HK-2 (cell line): ENCODE data around the gene CAMSAP3.
A peak's percentile ranks its signal among the peaks of the same experiment; 100 is the strongest.

Experiments used
- DNase-seq: peaks from one replicate; pipeline ENCODE4 v3.0.0-alpha.2; 2018; ENCODE audit not compliant: unreplicated experiment

Gene CAMSAP3, protein sequence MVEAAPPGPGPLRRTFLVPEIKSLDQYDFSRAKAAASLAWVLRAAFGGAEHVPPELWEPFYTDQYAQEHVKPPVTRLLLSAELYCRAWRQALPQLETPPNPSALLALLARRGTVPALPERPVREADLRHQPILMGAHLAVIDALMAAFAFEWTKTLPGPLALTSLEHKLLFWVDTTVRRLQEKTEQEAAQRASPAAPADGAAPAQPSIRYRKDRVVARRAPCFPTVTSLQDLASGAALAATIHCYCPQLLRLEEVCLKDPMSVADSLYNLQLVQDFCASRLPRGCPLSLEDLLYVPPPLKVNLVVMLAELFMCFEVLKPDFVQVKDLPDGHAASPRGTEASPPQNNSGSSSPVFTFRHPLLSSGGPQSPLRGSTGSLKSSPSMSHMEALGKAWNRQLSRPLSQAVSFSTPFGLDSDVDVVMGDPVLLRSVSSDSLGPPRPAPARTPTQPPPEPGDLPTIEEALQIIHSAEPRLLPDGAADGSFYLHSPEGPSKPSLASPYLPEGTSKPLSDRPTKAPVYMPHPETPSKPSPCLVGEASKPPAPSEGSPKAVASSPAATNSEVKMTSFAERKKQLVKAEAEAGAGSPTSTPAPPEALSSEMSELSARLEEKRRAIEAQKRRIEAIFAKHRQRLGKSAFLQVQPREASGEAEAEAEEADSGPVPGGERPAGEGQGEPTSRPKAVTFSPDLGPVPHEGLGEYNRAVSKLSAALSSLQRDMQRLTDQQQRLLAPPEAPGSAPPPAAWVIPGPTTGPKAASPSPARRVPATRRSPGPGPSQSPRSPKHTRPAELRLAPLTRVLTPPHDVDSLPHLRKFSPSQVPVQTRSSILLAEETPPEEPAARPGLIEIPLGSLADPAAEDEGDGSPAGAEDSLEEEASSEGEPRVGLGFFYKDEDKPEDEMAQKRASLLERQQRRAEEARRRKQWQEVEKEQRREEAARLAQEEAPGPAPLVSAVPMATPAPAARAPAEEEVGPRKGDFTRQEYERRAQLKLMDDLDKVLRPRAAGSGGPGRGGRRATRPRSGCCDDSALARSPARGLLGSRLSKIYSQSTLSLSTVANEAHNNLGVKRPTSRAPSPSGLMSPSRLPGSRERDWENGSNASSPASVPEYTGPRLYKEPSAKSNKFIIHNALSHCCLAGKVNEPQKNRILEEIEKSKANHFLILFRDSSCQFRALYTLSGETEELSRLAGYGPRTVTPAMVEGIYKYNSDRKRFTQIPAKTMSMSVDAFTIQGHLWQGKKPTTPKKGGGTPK

DNA sequence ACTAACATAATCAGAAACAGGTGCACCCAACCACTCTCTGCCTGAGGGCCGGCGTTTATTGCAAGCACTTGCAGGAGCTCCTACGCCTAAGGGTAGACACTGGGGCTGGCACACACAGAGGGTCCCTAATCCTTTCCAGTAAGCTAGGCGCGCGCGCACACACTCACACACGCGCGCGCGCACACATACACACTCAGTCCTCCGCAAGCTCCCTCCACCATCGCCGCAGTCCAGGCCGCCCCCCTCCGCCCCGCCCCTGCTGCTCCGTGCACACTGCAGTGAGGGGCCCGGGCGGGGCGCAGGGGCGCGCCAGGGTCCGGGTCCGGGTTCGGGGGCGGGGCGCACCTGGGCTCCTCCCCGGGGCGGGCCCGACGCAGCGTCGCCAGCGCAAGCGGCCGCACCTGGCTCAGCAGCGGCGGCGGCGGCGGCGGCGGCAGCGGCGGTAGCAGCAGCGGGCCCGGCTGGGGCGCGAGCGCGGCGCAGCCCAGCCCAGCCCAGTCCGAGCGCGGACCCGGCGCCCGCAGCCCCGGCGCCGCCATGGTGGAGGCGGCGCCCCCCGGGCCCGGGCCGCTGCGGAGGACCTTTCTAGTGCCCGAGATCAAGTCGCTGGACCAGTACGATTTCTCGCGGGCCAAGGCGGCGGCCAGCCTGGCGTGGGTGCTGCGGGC, at the start of gene CAMSAP3:
CAMSAP3 (plus strand) TSS at position 398 of the 668 bp plus-strand sequence; CDS start at position 538, 140 bp downstream.
- peak; percentile 41 for DNase-seq

DNA sequence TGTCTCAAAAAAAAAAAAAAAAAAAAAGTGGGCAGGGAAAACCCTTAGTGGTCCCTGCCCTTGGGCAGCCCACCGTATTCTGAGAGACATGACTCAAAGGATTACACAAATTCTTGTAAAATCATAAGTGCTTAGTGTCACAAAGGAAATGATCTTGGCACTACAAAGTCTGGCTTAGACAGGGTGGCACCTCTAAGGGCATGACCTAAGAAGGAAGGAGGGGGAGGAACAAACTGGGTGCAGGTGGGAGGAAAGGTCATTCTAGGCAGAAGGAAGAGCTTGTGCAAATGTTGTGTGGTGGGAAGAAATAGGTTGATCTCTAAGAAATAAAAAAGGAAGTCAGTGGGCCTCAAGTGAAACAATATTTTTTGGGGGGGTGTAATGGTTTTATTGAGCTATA, 49.8 kb upstream of the CAMSAP3 start:
- no peak for DNase-seq

DNA sequence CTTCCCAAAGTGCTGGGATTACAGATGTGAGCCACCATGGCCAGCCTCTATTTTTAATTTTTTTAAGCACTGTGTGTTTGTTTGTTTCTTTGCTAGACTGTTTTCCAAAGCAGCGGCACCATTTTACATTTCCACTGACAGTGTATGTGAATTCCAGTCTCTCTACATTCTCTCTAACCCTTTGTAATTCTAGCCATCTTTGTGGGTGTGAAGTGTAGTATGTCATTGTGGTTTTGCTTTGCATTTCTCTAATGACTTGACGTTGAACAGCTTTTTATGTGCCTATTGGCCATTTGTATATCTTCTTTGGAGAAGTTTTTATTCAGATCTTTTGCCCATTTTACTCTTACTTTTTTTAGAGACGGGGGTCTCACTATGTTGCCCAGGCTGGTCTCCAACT, 48.5 kb upstream of the CAMSAP3 start:
- no peak for DNase-seq

DNA sequence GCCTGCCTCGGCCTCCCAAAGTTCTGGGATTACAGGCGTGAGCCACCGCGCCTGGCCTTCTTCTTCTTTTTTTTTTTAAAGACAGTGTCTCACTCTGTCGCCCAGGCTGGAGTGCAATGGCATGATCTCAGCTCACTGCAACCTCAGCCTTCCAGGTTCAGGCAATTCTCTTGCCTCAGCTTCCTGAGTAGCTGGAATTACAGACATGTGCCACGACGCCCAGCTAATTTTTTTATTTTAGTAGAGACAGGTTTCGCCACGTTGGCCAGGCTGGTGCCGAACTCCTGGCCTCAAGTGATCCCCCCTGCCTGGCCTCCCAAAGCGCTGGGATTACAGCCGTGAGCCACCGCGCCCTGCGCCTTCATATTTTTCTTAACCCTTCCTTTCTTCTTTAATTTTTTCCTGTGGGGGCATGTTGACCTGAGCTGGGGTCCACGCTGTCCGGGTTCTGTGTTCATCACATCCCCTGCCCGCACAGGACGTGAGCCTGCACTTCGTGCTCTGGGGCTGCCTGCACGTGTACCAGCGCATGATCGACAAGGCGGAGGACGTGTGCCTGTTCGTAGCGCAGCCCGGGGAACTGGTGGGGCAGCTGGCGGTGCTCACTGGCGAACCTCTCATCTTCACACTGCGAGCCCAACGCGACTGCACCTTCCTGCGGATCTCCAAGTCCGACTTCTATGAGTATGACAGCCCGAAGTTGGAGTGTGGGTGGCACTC, 46.1 kb upstream of the CAMSAP3 start:
- no peak for DNase-seq

- DNase-seq = no peak
Measured at GRCh38 chr19:7550169-7550770, 45.4 kb upstream of the CAMSAP3 start.

GRCh38 chr19:7550987-7551761, 44.5 kb upstream of the CAMSAP3 start:
- DNase-seq = no peak

GRCh38 chr19:7552781-7553180, 42.9 kb upstream of the CAMSAP3 start:
- no peak for DNase-seq

GRCh38 chr19:7554565-7554964, 41.1 kb upstream of the CAMSAP3 start:
- no peak for DNase-seq

- no peak for DNase-seq
Measured at GRCh38 chr19:7554990-7555864, 40.4 kb upstream of the CAMSAP3 start.

DNA sequence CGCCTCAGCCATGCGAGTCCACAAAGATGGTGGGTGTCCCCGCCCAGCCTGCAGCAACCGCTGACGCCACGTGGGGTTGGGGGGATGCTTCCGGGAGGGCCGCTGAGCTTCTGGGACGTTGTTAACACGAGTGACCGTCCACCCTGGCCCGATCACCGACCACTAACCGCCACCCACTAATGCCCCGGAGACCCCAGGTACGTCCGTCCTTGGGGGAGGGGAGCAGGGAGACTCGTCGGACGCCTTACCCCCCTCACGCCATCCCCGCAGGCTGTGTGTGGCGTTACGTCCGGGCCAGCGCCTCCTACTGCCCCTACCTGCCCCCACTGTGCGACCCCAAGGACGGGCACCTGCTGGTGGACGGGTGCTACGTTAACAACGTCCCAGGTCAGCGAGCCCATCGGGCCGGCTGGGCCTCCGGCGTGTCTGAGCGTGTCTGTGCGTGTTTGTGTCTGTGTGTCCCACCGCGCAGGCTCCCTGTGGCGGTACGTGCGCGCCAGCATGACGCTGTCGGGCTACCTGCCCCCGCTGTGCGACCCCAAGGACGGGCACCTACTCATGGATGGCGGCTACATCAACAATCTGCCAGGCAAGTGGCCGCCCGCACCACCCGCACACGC, 38.9 kb upstream of the CAMSAP3 start:
- no peak for DNase-seq

GRCh38 chr19:7558667-7559066, 37.0 kb upstream of the CAMSAP3 start:
- DNase-seq = no peak

GRCh38 chr19:7559102-7559501, 36.6 kb upstream of the CAMSAP3 start:
- DNase-seq = no peak

DNA sequence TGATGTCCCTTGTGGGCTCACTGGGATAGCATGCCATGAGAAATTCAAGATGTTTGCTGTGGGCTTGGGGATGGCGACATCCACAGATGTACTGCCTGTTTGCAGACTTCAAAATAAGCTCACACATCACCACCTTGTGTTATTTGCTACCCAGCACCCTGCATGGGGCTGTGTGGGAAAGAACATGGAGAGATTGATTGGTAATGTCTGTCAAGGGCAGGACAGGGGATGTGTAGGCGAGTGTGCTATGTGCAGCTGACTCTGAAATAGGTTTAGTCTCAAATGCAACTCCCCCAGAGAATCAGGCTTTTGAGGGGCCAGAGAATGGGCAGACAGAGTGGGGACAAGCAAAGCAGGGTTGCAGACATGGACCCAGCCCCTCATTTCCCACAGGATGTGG, 35.4 kb upstream of the CAMSAP3 start:
- no peak for DNase-seq

DNA sequence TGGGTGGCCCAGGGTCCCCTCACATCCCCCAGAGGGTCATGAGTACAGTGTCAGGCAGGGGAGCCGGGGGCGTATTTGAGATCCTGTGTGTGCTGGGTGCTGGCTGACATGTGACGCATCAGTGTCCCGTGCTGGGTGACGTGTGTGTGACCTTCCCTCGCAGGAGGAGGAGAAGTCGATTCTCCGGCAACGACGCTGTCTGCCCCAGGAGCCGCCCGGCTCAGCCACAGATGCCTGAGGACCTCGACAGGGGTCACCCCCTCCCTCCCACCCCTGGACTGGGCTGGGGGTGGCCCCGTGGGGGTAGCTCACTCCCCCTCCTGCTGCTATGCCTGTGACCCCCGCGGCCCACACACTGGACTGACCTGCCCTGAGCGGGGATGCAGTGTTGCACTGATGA, 34.3 kb upstream of the CAMSAP3 start:
- no peak for DNase-seq

- no peak for DNase-seq
Measured at GRCh38 chr19:7562646-7563393, 32.8 kb upstream of the CAMSAP3 start.

DNA sequence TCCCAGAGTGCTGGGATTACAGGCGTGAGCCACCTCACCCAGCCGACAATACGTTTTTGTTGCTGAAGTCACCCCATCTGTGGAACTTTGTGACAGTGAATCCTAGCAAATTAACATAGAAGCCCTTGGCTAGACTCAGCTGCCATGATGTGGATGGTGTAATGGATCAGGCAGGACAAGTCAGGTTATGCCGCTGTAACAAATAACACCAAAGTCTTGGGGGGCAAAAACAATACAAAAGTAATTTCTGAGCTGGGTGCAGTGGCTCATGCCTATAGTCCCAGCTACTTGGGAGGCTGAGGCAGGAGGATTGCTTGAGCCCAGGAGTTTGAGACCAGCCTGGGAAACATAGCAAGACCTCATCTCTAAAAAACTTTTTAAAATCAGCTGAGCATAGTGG, 30.8 kb upstream of the CAMSAP3 start:
- DNase-seq = no peak

GRCh38 chr19:7565332-7565731, 30.3 kb upstream of the CAMSAP3 start:
- DNase-seq = no peak

GRCh38 chr19:7570761-7571160, 24.9 kb upstream of the CAMSAP3 start:
- no peak for DNase-seq
